ENCODE data around the gene CHD6.

GRCh38 chr20:41479113-41479512, 139.1 kb downstream of the CHD6 start:
- TF ChIP-seq CTCF (conservative IDR thresholded peaks at IDR 0.05; ENCODE audit: low read depth in 2 of 2) (no peak), REST (IDR thresholded peaks at IDR 0.05; ENCODE audit: unreplicated experiment) (no peak), POLR2AphosphoS5 (IDR thresholded peaks at IDR 0.05; ENCODE audit: low read depth) (no peak), EZH2 (IDR thresholded peaks at IDR 0.05; ENCODE audit: low read depth, unreplicated experiment) (no peak), ETS1 (IDR thresholded peaks at IDR 0.05) (no peak)
